WTC11 (cell line): Measurements from ENCODE around the gene KAT6B. TPM values are rescaled to one million over a fixed set of nuclear protein-coding genes. Genes with fewer than 3 reads are reported as not detected.
"Not testable (repeated sequence)": the region's sequence is repeated elsewhere in the genome, so short reads cannot be mapped to it uniquely, and the experiment has no call there.

Experiments
- ATAC-seq: fragments of 200-7000 bp; cut with Tn5 transposase; 2 replicates; pipeline ENCODE4 v1.10.0; 2021; ENCODE audit warnings: mild to moderate bottlenecking, moderate library complexity
- CTCF ChIA-PET: fragments of 300-600 bp; sonication (Branson Sonifier 250); formaldehyde crosslinking; loops from one replicate; lab custom pipeline; 2021; ENCODE audit warnings: antibody characterized with exemption; lab: Charles Lee
- POLR2A ChIA-PET: fragments of 350-600 bp; sonication (Branson Sonifier 250); formaldehyde crosslinking; loops from one replicate; lab custom pipeline; 2021; ENCODE audit warnings: antibody characterized with exemption; lab: Charles Lee
- DNase-seq: peaks from one replicate; pipeline ENCODE4 v3.0.0; 2021; ENCODE audit warnings: low spot score
- H3K27ac Mint-ChIP-seq: 2 replicates; pipeline ENCODE4 v1.8.0; 2021; ENCODE audit warnings: mixed read lengths
- H3K27me3 Mint-ChIP-seq: 2 replicates; pipeline ENCODE4 v1.8.0; 2021; ENCODE audit warnings: low read depth, mild to moderate bottlenecking, moderate library complexity, mixed read lengths
- H3K36me3 Mint-ChIP-seq: 2 replicates; pipeline ENCODE4 v1.8.0; 2021; ENCODE audit warnings: mixed read lengths
- H3K4me1 Mint-ChIP-seq: 2 replicates; pipeline ENCODE4 v1.8.0; 2022; ENCODE audit warnings: mixed read lengths
- H3K4me3 Mint-ChIP-seq: 2 replicates; pipeline ENCODE4 v1.8.0; 2021; ENCODE audit warnings: mild to moderate bottlenecking, moderate library complexity, mixed read lengths
- H3K9me3 Mint-ChIP-seq: 2 replicates; pipeline ENCODE4 v1.8.0; 2021; ENCODE audit warnings: mixed read lengths
- E2F1 ChIP-seq: sonication (generic); formaldehyde crosslinking; IDR thresholded peaks from 2 replicates; pipeline ENCODE4 v1.8.0; 2022; ENCODE audit warnings: mild to moderate bottlenecking, missing genetic modification reagents
- ERG ChIP-seq: fragments of 250-450 bp; sonication (Bioruptor Pico); IDR thresholded peaks from 2 replicates; pipeline ENCODE4 v1.8.0; 2021; ENCODE audit warnings: mild to moderate bottlenecking
- FOXK1 ChIP-seq: sonication (generic); formaldehyde crosslinking; IDR thresholded peaks from 2 replicates; pipeline ENCODE4 v1.8.0; 2022; ENCODE audit warnings: mild to moderate bottlenecking, moderate library complexity, missing genetic modification reagents
- JUN ChIP-seq: sonication (generic); formaldehyde crosslinking; IDR thresholded peaks from 2 replicates; pipeline ENCODE4 v1.8.0; 2023; ENCODE audit warnings: mild to moderate bottlenecking, missing genetic modification reagents
- RELA ChIP-seq: sonication (generic); formaldehyde crosslinking; IDR thresholded peaks from 2 replicates; pipeline ENCODE4 v1.8.1; 2022; ENCODE audit warnings: missing genetic modification reagents, mild to moderate bottlenecking, borderline replicate concordance
- SMAD4 ChIP-seq: sonication (generic); formaldehyde crosslinking; IDR thresholded peaks from 2 replicates; pipeline ENCODE4 v1.8.0; 2022; ENCODE audit warnings: mild to moderate bottlenecking, missing genetic modification reagents
- TCF7 ChIP-seq: sonication (generic); formaldehyde crosslinking; IDR thresholded peaks from 2 replicates; pipeline ENCODE4 v1.8.0; 2022; ENCODE audit warnings: mild to moderate bottlenecking, low read depth, missing genetic modification reagents, moderate library complexity
- ZNF281 ChIP-seq: sonication (generic); formaldehyde crosslinking; IDR thresholded peaks from 2 replicates; pipeline ENCODE4 v1.8.0; 2023; ENCODE audit warnings: mild to moderate bottlenecking, missing genetic modification reagents
- ZNF416 ChIP-seq: fragments of 250-450 bp; sonication (Bioruptor Pico); IDR thresholded peaks from 2 replicates; pipeline ENCODE4 v1.9.0; 2021; ENCODE audit warnings: mild to moderate bottlenecking, inconsistent platforms
- total RNA-seq: library from RNA; stranded (reverse); gene quantifications from 3 replicates; pipeline ENCODE4 v1.2.3, GENCODE V29; 2021
- TF ChIP-seq, protein P1 (sequence below): fragments of 250-450 bp; sonication (Bioruptor Pico); conservative IDR thresholded peaks from 2 replicates; pipeline ENCODE4 v1.9.0; 2021; ENCODE audit warnings: mild to moderate bottlenecking
- TF ChIP-seq, protein P2 (sequence below): fragments of 200-600 bp; IDR thresholded peaks from 2 replicates; pipeline ENCODE4 v1.8.0; 2022; ENCODE audit warnings: antibody characterized with exemption
- TF ChIP-seq, protein P3 (sequence below): fragments of 250-450 bp; sonication (Bioruptor Pico); IDR thresholded peaks from 2 replicates; pipeline ENCODE4 v2.1.2; 2022; ENCODE audit warnings: mild to moderate bottlenecking, moderate library complexity
- TF ChIP-seq, protein P4 (sequence below): sonication (generic); formaldehyde crosslinking; IDR thresholded peaks from 2 replicates; pipeline ENCODE4 v1.8.1; 2022; ENCODE audit warnings: low read depth, mild to moderate bottlenecking, moderate library complexity, missing genetic modification reagents, borderline replicate concordance
- TF ChIP-seq, protein P5 (sequence below): sonication (generic); formaldehyde crosslinking; IDR thresholded peaks from 2 replicates; pipeline ENCODE4 v1.8.1; 2022; ENCODE audit warnings: low read depth, missing genetic modification reagents, borderline replicate concordance

Gene KAT6B
- total RNA-seq, 1 experiment from 2014 or later: 18.5 TPM

DNA sequence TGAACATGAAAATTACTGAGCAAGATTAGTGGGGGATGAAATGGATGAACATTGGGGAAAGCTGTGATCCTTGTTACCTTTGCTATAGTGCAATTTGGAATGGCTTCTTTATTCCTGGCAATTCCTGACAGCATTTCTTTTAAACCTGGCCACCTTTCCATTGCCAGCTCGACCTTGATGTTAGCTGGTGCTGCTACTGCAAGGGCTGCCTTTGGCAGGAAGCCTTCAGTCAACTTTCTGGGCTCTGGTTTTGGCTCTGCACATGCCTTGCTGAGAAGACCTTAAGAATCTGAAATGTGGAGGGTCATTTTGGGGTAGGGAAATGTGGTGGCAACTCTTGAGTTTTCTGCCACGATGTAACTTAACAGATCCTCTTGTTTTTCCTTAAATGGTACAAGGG lies 64.7 kb downstream of the KAT6B start (continued):
- TF ChIP-seq RELA (no peak), FOXK1 (CRISPR knock-in tag) (no peak), ERG (no peak), TCF7 (CRISPR knock-in tag) (no peak), JUN (no peak), ZNF281 (CRISPR knock-in tag) (no peak), ZNF416 (no peak)
- TF ChIP-seq, protein P1, sequence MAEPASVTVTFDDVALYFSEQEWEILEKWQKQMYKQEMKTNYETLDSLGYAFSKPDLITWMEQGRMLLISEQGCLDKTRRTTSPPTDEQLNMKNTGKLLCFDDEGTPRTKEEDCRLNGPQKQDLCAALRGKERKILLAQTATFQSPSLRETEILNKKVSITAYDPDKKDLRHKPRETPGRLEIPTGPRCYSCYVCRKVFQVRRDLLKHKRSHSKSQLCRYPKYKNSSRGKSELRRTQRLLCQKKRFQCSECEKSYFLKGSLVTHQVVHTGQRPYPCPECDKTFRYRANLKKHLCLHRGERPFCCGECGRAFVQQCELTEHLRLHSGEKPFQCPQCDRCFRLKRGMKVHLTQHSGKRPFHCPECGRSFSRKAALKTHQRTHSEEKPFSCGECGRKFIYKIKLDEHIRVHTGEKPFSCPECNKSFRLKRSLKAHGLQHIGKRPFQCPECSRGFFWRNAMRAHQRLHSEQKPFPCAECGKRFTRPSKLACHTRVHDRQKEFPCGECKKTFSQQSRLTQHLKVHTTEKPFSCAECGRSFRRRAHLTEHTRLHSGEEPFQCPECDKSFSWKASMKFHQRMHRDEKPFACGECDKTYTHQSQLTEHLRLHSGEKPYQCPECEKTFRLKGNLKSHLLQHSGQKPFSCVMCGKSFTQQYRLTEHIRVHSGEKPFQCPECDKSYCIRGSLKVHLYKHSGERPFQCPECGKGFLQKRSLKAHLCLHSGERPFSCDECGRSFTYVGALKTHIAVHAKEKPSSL (CRISPR knock-in tag): no peak

DNA sequence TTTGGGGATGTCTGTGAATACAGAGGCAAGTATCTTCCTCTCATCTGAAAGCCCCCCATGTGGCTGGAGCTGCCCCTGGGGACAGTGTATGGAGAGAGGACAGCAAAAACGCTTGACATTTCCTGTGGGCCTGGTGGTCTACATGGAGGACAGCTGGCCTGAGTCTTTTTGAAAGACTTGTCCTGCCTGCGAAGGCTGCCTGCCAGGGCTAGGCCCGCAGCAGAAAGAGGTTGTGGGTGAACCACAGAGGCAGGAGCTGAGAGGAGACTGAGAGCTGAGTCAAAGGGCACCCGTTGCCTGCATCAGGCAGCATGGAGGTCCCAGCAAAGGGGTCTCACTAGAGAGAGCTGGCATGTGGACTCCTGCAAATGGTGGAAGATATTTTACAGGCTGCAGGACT lies 66.4 kb downstream of the KAT6B start:
- DNase-seq (no peak), ATAC-seq (no peak)
- H3K4me3 Mint-ChIP-seq: no peak overlapping the region
- peak overlapping the region; percentile 71; the same call in 1 of the 2 replicates for H3K27ac Mint-ChIP-seq
- CTCF ChIA-PET: interaction anchor here (0.6 kb wide), 1 partner anchor 35 kb away, joined by 4 read pairs; no protein-coding TSS in a partner anchor
- H3K36me3 Mint-ChIP-seq: no peaks in the 10 kb centered on the region
- peaks cover 6% of the 10 kb centered on the region for H3K4me1 Mint-ChIP-seq
- H3K9me3 Mint-ChIP-seq: no peaks in the 10 kb centered on the region
- POLR2A ChIA-PET: no interaction called here
- H3K27me3 Mint-ChIP-seq: no peaks in the 10 kb centered on the region
- TF ChIP-seq, protein P2, sequence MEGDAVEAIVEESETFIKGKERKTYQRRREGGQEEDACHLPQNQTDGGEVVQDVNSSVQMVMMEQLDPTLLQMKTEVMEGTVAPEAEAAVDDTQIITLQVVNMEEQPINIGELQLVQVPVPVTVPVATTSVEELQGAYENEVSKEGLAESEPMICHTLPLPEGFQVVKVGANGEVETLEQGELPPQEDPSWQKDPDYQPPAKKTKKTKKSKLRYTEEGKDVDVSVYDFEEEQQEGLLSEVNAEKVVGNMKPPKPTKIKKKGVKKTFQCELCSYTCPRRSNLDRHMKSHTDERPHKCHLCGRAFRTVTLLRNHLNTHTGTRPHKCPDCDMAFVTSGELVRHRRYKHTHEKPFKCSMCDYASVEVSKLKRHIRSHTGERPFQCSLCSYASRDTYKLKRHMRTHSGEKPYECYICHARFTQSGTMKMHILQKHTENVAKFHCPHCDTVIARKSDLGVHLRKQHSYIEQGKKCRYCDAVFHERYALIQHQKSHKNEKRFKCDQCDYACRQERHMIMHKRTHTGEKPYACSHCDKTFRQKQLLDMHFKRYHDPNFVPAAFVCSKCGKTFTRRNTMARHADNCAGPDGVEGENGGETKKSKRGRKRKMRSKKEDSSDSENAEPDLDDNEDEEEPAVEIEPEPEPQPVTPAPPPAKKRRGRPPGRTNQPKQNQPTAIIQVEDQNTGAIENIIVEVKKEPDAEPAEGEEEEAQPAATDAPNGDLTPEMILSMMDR: no peak
- TF ChIP-seq, protein P3, sequence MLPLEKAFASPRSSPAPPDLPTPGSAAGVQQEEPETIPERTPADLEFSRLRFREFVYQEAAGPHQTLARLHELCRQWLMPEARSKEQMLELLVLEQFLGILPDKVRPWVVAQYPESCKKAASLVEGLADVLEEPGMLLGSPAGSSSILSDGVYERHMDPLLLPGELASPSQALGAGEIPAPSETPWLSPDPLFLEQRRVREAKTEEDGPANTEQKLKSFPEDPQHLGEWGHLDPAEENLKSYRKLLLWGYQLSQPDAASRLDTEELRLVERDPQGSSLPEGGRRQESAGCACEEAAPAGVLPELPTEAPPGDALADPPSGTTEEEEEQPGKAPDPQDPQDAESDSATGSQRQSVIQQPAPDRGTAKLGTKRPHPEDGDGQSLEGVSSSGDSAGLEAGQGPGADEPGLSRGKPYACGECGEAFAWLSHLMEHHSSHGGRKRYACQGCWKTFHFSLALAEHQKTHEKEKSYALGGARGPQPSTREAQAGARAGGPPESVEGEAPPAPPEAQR: no peak
- TF ChIP-seq E2F1 (CRISPR knock-in tag) (no peak), ERG (no peak), SMAD4 (CRISPR knock-in tag) (no peak)
- TF ChIP-seq, protein P4, sequence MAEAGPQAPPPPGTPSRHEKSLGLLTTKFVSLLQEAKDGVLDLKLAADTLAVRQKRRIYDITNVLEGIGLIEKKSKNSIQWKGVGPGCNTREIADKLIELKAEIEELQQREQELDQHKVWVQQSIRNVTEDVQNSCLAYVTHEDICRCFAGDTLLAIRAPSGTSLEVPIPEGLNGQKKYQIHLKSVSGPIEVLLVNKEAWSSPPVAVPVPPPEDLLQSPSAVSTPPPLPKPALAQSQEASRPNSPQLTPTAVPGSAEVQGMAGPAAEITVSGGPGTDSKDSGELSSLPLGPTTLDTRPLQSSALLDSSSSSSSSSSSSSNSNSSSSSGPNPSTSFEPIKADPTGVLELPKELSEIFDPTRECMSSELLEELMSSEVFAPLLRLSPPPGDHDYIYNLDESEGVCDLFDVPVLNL (CRISPR knock-in tag): no peak
- TF ChIP-seq, protein P5, sequence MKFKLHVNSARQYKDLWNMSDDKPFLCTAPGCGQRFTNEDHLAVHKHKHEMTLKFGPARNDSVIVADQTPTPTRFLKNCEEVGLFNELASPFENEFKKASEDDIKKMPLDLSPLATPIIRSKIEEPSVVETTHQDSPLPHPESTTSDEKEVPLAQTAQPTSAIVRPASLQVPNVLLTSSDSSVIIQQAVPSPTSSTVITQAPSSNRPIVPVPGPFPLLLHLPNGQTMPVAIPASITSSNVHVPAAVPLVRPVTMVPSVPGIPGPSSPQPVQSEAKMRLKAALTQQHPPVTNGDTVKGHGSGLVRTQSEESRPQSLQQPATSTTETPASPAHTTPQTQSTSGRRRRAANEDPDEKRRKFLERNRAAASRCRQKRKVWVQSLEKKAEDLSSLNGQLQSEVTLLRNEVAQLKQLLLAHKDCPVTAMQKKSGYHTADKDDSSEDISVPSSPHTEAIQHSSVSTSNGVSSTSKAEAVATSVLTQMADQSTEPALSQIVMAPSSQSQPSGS (CRISPR knock-in tag): no peak

DNA sequence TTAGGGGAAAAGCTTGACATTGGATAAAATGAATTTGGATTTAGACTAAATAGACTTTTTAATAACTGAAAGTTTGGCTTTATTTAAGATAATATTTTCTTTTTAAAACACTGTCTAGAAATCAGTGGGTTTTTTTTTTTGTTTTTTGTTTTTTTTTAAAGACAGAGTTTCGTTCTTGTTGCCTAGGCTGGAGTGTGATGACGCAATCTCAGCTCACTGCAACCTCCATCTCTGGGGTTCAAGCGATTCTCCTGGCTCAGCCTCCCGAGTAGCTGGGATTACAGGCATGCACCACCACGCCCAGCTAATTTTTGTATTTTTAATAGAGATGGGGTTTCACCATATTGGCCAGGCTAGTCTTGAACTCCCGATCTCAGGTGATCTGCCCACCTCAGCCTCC lies 66.9 kb downstream of the KAT6B start:
- CTCF ChIA-PET, H3K36me3 Mint-ChIP-seq, POLR2A ChIA-PET: not testable (repeated sequence)

More for the DNA sequence above, 66.9 kb downstream of the KAT6B start:
- not testable (repeated sequence) for H3K27ac Mint-ChIP-seq, ATAC-seq, H3K27me3 Mint-ChIP-seq, H3K4me3 Mint-ChIP-seq, H3K9me3 Mint-ChIP-seq, H3K4me1 Mint-ChIP-seq, DNase-seq
